ENCODE measurements around the gene RXYLT1. TPM values are rescaled to one million over a fixed set of nuclear protein-coding genes. Genes with fewer than 3 reads are reported as not detected.

RXYLT1 gene
- total and polyA plus RNA-seq, 2 of the 8 experiments (the other 6 are each of a cell fraction or from before 2014, with no cell fraction given): 3.8 to 10.9 TPM

DNA sequence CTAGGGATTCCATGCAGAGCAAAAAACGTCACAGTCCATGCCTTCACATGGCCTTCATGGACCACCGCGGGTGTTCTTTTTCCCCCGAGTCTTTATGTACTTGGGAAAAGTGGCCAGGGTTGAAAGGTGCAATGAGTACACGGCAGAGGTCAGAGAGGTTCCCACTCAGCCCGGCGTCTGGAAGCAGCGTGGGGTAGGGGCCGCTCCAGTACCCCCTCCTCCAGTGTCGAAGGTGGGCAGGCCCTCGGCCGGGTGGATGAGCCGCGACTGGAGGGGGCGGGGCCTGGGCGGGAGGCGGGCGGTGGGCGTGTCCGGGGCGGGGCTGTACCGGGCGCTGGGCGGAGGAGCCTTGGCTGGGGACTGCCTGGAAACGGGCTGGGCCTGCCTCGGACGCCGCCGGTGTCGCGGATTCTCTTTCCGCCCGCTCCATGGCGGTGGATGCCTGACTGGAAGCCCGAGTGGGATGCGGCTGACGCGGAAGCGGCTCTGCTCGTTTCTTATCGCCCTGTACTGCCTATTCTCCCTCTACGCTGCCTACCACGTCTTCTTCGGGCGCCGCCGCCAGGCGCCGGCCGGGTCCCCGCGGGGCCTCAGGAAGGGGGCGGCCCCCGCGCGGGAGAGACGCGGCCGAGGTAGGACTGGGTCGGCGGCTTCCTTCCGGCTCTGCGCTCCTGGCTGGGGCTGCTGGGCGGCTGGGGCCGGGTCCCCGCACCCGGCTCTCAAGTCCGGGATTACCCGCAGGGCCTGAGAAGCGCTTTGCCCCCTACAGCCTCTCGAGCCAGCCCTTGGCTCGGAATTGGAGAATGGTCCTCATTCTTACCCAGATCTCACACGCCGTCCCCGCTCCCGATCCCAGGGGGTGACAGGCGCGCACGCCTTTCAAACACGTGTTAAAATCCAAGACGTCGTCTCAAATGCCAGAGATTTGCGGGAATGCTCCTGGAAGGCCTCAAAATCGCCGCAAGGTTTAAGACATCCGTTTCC lies at the start of gene RXYLT1 (continued):
- TF ChIP-seq, protein P1, sequence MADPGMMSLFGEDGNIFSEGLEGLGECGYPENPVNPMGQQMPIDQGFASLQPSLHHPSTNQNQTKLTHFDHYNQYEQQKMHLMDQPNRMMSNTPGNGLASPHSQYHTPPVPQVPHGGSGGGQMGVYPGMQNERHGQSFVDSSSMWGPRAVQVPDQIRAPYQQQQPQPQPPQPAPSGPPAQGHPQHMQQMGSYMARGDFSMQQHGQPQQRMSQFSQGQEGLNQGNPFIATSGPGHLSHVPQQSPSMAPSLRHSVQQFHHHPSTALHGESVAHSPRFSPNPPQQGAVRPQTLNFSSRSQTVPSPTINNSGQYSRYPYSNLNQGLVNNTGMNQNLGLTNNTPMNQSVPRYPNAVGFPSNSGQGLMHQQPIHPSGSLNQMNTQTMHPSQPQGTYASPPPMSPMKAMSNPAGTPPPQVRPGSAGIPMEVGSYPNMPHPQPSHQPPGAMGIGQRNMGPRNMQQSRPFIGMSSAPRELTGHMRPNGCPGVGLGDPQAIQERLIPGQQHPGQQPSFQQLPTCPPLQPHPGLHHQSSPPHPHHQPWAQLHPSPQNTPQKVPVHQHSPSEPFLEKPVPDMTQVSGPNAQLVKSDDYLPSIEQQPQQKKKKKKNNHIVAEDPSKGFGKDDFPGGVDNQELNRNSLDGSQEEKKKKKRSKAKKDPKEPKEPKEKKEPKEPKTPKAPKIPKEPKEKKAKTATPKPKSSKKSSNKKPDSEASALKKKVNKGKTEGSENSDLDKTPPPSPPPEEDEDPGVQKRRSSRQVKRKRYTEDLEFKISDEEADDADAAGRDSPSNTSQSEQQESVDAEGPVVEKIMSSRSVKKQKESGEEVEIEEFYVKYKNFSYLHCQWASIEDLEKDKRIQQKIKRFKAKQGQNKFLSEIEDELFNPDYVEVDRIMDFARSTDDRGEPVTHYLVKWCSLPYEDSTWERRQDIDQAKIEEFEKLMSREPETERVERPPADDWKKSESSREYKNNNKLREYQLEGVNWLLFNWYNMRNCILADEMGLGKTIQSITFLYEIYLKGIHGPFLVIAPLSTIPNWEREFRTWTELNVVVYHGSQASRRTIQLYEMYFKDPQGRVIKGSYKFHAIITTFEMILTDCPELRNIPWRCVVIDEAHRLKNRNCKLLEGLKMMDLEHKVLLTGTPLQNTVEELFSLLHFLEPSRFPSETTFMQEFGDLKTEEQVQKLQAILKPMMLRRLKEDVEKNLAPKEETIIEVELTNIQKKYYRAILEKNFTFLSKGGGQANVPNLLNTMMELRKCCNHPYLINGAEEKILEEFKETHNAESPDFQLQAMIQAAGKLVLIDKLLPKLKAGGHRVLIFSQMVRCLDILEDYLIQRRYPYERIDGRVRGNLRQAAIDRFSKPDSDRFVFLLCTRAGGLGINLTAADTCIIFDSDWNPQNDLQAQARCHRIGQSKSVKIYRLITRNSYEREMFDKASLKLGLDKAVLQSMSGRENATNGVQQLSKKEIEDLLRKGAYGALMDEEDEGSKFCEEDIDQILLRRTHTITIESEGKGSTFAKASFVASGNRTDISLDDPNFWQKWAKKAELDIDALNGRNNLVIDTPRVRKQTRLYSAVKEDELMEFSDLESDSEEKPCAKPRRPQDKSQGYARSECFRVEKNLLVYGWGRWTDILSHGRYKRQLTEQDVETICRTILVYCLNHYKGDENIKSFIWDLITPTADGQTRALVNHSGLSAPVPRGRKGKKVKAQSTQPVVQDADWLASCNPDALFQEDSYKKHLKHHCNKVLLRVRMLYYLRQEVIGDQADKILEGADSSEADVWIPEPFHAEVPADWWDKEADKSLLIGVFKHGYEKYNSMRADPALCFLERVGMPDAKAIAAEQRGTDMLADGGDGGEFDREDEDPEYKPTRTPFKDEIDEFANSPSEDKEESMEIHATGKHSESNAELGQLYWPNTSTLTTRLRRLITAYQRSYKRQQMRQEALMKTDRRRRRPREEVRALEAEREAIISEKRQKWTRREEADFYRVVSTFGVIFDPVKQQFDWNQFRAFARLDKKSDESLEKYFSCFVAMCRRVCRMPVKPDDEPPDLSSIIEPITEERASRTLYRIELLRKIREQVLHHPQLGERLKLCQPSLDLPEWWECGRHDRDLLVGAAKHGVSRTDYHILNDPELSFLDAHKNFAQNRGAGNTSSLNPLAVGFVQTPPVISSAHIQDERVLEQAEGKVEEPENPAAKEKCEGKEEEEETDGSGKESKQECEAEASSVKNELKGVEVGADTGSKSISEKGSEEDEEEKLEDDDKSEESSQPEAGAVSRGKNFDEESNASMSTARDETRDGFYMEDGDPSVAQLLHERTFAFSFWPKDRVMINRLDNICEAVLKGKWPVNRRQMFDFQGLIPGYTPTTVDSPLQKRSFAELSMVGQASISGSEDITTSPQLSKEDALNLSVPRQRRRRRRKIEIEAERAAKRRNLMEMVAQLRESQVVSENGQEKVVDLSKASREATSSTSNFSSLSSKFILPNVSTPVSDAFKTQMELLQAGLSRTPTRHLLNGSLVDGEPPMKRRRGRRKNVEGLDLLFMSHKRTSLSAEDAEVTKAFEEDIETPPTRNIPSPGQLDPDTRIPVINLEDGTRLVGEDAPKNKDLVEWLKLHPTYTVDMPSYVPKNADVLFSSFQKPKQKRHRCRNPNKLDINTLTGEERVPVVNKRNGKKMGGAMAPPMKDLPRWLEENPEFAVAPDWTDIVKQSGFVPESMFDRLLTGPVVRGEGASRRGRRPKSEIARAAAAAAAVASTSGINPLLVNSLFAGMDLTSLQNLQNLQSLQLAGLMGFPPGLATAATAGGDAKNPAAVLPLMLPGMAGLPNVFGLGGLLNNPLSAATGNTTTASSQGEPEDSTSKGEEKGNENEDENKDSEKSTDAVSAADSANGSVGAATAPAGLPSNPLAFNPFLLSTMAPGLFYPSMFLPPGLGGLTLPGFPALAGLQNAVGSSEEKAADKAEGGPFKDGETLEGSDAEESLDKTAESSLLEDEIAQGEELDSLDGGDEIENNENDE (IDR thresholded peaks at IDR 0.05; ENCODE audit: insufficient replicate concordance, low read length): no peak
- TF ChIP-seq SP1 (IDR thresholded peaks at IDR 0.05; ENCODE audit: low read depth, low read length): no peak
- TF ChIP-seq CREB1 (IDR thresholded peaks at IDR 0.05): no peak; the same call in 1 of the 2 replicates
- no peak for TF ChIP-seq EZH2 (IDR thresholded peaks at IDR 0.05; ENCODE audit: low read depth, low read length, severe bottlenecking)
- no peak for TF ChIP-seq TCF12 (IDR thresholded peaks at IDR 0.05; ENCODE audit: low read depth, low read length)
- TF ChIP-seq, protein P2, sequence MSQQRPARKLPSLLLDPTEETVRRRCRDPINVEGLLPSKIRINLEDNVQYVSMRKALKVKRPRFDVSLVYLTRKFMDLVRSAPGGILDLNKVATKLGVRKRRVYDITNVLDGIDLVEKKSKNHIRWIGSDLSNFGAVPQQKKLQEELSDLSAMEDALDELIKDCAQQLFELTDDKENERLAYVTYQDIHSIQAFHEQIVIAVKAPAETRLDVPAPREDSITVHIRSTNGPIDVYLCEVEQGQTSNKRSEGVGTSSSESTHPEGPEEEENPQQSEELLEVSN (IDR thresholded peaks at IDR 0.05): peak; percentile 95
- TF ChIP-seq TAF1 (IDR thresholded peaks at IDR 0.05; ENCODE audit: low read depth, low read length): peak; percentile 68
- no peak for TF ChIP-seq FOSL1 (IDR thresholded peaks at IDR 0.05; ENCODE audit: insufficient read depth, low read depth, low read length)
- peak; percentile 58 for TF ChIP-seq TBP (IDR thresholded peaks at IDR 0.05; ENCODE audit: low read depth, low read length)
